HEK293T (cell line): ENCODE measurements around the gene ZNRF1.

Experiments
- CTCF ChIA-PET: fragments of 350-600 bp; formaldehyde crosslinking; extraction: SDS; loops from one replicate; lab custom pipeline; 2021; ENCODE audit warnings: antibody characterized with exemption, inconsistent platforms; lab: Yijun Ruan, JAX
- POLR2A ChIA-PET: fragments of 350-600 bp; formaldehyde crosslinking; extraction: SDS; loops from one replicate; lab custom pipeline; 2020; ENCODE audit warnings: antibody characterized with exemption, inconsistent platforms; lab: Yijun Ruan, JAX
- DNase-seq: peaks from one replicate; pipeline ENCODE4 v3.0.0; 2012; ENCODE audit warnings: mixed read lengths; ENCODE audit errors: extremely low spot score
- ARNT ChIP-seq: fragments of 450-650 bp; IDR thresholded peaks from 2 replicates; pipeline ENCODE4 v1.6.1; 2017; ENCODE audit warnings: mild to moderate bottlenecking
- BHLHE40 ChIP-seq: fragments of 450-650 bp; IDR thresholded peaks from 2 replicates; pipeline ENCODE4 v1.6.1; 2016; ENCODE audit warnings: mild to moderate bottlenecking, moderate library complexity, borderline replicate concordance
- CTBP1 ChIP-seq: fragments of 450-650 bp; IDR thresholded peaks from 2 replicates; pipeline ENCODE4 v1.6.1; 2016; ENCODE audit warnings: borderline replicate concordance
- ELF4 ChIP-seq: fragments of 450-650 bp; IDR thresholded peaks from 2 replicates; pipeline ENCODE4 v1.6.1; 2017; ENCODE audit warnings: antibody characterized with exemption
- FOXA1 ChIP-seq: fragments of 450-650 bp; IDR thresholded peaks from 2 replicates; pipeline ENCODE4 v1.6.1; 2016; ENCODE audit warnings: mild to moderate bottlenecking
- FOXK2 ChIP-seq: fragments of 450-650 bp; IDR thresholded peaks from 2 replicates; pipeline ENCODE4 v1.6.1; 2016; ENCODE audit warnings: mild to moderate bottlenecking
- FOXM1 ChIP-seq: fragments of 450-650 bp; IDR thresholded peaks from 2 replicates; pipeline ENCODE4 v1.6.1; 2017; ENCODE audit warnings: mild to moderate bottlenecking, borderline replicate concordance
- HDGF ChIP-seq: fragments of 450-650 bp; IDR thresholded peaks from 2 replicates; pipeline ENCODE4 v1.6.1; 2017; ENCODE audit warnings: antibody characterized with exemption, borderline replicate concordance
- L3MBTL2 ChIP-seq: fragments of 450-650 bp; conservative IDR thresholded peaks from 2 replicates; pipeline ENCODE4 v1.6.1; 2016; ENCODE audit warnings: mild to moderate bottlenecking
- LEF1 ChIP-seq: fragments of 450-650 bp; IDR thresholded peaks from 2 replicates; pipeline ENCODE4 v1.6.1; 2017; ENCODE audit warnings: mild to moderate bottlenecking, borderline replicate concordance
- NFRKB ChIP-seq: fragments of 450-650 bp; IDR thresholded peaks from 2 replicates; pipeline ENCODE4 v1.6.1; 2016; ENCODE audit warnings: mild to moderate bottlenecking, moderate library complexity
- PKNOX1 ChIP-seq: fragments of 450-650 bp; IDR thresholded peaks from 2 replicates; pipeline ENCODE4 v1.6.1; 2016
- SP1 ChIP-seq: fragments of 450-650 bp; IDR thresholded peaks from 2 replicates; pipeline ENCODE4 v1.6.1; 2017
- SUZ12 ChIP-seq: fragments of 450-650 bp; IDR thresholded peaks from 2 replicates; pipeline ENCODE4 v1.6.1; 2016; ENCODE audit warnings: mild to moderate bottlenecking
- TARDBP ChIP-seq: fragments of 450-650 bp; IDR thresholded peaks from 2 replicates; pipeline ENCODE4 v1.6.1; 2016
- ZNF384 ChIP-seq: fragments of 450-650 bp; IDR thresholded peaks from 2 replicates; pipeline ENCODE4 v1.6.1; 2016

ZNRF1 gene

GRCh38 chr16:75064403-75065148, 65.8 kb downstream of the ZNRF1 start:
- ChIA-PET CTCF (interaction anchor here (0.7 kb wide), 1 partner anchor 183 kb away, joined by 3 read pairs; no protein-coding TSS in a partner anchor), POLR2A (no interaction called here)
- no peak for DNase-seq
- TF ChIP-seq SP1 (no peak), PKNOX1 (peak; percentile 38; the same call in 1 of the 2 replicates), L3MBTL2 (0 out of 2 replicates have a peak, but pooled peaks have one; percentile 16), NFRKB (no peak), ZNF384 (peak; percentile 90)

DNA sequence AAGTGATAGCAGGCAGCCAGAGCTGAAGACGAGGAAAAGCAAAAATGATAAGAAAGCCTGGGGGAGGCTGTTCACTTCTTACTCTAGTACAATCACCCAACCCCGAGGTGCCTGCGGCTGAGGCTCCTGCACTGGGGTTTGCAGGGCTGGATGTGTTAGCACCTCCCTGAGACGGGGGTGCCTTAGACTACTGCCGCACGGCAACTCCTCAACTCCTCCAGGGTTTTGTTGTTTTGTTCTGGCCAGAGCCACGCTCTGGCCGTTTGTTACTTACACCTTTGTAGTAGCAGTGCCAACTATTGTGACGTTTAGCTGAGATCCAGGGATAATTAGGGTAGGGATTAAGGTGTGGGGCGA, 66.3 kb downstream of the ZNRF1 start:
- CTCF ChIA-PET, result interaction anchor here (0.7 kb wide), 1 partner anchor 183 kb away, joined by 3 read pairs; no protein-coding TSS in a partner anchor
- no peak for TF ChIP-seq PKNOX1
- TF ChIP-seq SUZ12, result no peak
- TF ChIP-seq TARDBP, result no peak
- POLR2A ChIA-PET, result no interaction called here
- no peak for DNase-seq

GRCh38 chr16:75065521-75066149, 66.8 kb downstream of the ZNRF1 start:
- no peak for TF ChIP-seq LEF1
- no peak for TF ChIP-seq L3MBTL2
- TF ChIP-seq FOXM1, result no peak
- no peak for TF ChIP-seq ELF4
- TF ChIP-seq SP1, result no peak
- no peak for TF ChIP-seq CTBP1
- no peak for TF ChIP-seq PKNOX1
- no peak for TF ChIP-seq ARNT
- no peak for TF ChIP-seq SUZ12
- TF ChIP-seq HDGF, result no peak
- TF ChIP-seq BHLHE40, result no peak
- TF ChIP-seq NFRKB, result no peak
- no peak for TF ChIP-seq FOXK2
- no peak for DNase-seq
- POLR2A ChIA-PET, result no interaction called here
- CTCF ChIA-PET, result interaction anchor here (0.7 kb wide), 1 partner anchor 182 kb away, joined by 3 read pairs; no protein-coding TSS in a partner anchor

GRCh38 chr16:75066861-75067447, 68.1 kb downstream of the ZNRF1 start:
- no peak for TF ChIP-seq ARNT
- TF ChIP-seq LEF1, result no peak
- no peak for TF ChIP-seq BHLHE40
- no peak for TF ChIP-seq PKNOX1
- no peak for TF ChIP-seq FOXM1
- no peak for TF ChIP-seq FOXK2
- no peak for TF ChIP-seq SP1
- TF ChIP-seq NFRKB, result no peak
- no peak for TF ChIP-seq ELF4
- TF ChIP-seq ZNF384, result no peak
- no peak for TF ChIP-seq TARDBP
- no peak for TF ChIP-seq HDGF
- TF ChIP-seq FOXA1, result no peak
- no peak for TF ChIP-seq SUZ12
- no peak for DNase-seq
- CTCF ChIA-PET, result no interaction called here
- POLR2A ChIA-PET, result interaction anchor here (1.0 kb wide), 1 partner anchor 15 kb away, joined by 3 read pairs; no protein-coding TSS in a partner anchor

DNA sequence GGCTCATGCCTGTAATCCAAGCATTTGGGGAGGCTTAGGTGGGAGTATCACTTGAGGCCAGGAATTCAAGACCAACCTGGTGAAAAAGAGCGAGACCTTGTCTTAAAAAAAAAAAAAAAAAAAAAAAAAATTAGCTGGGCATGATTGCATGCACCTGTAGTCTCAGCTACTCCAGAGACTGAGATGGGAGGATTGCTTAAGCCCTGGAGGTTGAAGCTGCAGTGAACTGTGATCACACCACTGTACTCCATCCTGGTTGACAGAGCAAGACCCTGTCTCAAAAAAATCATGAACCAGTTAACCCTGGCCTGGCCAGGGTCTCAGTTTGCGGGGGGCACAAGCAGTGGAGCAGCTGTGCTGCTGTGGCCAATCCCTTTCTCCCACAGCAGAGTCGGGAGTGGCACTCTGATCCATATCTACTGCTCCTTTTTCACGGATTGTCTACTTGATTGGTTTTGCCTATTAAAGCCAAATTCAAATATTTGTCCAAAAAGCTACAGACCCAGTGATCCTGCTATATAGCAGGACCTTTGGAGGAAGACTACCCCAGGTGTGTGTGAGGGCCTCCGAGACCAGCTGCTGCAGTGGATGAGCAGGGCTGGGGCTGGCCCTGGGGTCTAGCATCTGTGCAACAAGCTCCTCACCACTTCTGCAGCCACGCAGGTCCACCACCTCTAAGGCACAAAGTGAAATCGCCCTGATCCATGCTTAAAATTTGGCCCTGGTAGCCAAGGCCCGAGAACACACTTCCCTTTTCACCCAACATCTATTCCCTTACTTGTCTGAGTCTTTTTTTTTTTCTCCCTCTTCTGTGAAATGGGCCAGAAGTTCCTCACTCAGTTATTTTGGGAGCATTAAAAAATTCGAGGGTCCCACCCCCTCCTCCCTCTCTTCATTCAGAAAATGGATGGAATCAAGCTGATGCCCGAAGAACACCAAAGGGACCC, 69.5 kb downstream of the ZNRF1 start:
- POLR2A ChIA-PET, result interaction anchor here (0.6 kb wide), 1 partner anchor 31 kb away, joined by 3 read pairs; no protein-coding TSS in a partner anchor

More for the DNA sequence above, 69.5 kb downstream of the ZNRF1 start:
- TF ChIP-seq FOXK2, result no peak
- no peak for TF ChIP-seq LEF1
- TF ChIP-seq FOXA1, result no peak
- TF ChIP-seq NFRKB, result no peak
- no peak for TF ChIP-seq ZNF384
- no peak for TF ChIP-seq FOXM1
- TF ChIP-seq HDGF, result no peak
- no peak for TF ChIP-seq TARDBP
- CTCF ChIA-PET, result no interaction called here
- DNase-seq, result no peak
